WTC11 (cell line): ENCODE data around the gene NEAT1. TPM values are rescaled to one million over a fixed set of nuclear protein-coding genes. Genes with fewer than 3 reads are reported as not detected.

Experiments
- ATAC-seq: fragments of 200-7000 bp; cut with Tn5 transposase; 2 replicates; pipeline ENCODE4 v1.10.0; 2021; ENCODE audit warnings: mild to moderate bottlenecking, moderate library complexity
- CTCF ChIA-PET: fragments of 300-600 bp; sonication (Branson Sonifier 250); formaldehyde crosslinking; loops from one replicate; lab custom pipeline; 2021; ENCODE audit warnings: antibody characterized with exemption; lab: Charles Lee
- POLR2A ChIA-PET: fragments of 350-600 bp; sonication (Branson Sonifier 250); formaldehyde crosslinking; loops from one replicate; lab custom pipeline; 2021; ENCODE audit warnings: antibody characterized with exemption; lab: Charles Lee
- DNase-seq: peaks from one replicate; pipeline ENCODE4 v3.0.0; 2021; ENCODE audit warnings: low spot score
- H3K27ac Mint-ChIP-seq: 2 replicates; pipeline ENCODE4 v1.8.0; 2021; ENCODE audit warnings: mixed read lengths
- H3K27me3 Mint-ChIP-seq: 2 replicates; pipeline ENCODE4 v1.8.0; 2021; ENCODE audit warnings: low read depth, mild to moderate bottlenecking, moderate library complexity, mixed read lengths
- H3K36me3 Mint-ChIP-seq: 2 replicates; pipeline ENCODE4 v1.8.0; 2021; ENCODE audit warnings: mixed read lengths
- H3K4me1 Mint-ChIP-seq: 2 replicates; pipeline ENCODE4 v1.8.0; 2022; ENCODE audit warnings: mixed read lengths
- H3K4me3 Mint-ChIP-seq: 2 replicates; pipeline ENCODE4 v1.8.0; 2021; ENCODE audit warnings: mild to moderate bottlenecking, moderate library complexity, mixed read lengths
- H3K9me3 Mint-ChIP-seq: 2 replicates; pipeline ENCODE4 v1.8.0; 2021; ENCODE audit warnings: mixed read lengths
- FOXP1 ChIP-seq: sonication (generic); formaldehyde crosslinking; IDR thresholded peaks from 2 replicates; pipeline ENCODE4 v1.8.0; 2022; ENCODE audit warnings: missing genetic modification reagents, mild to moderate bottlenecking, moderate library complexity, borderline replicate concordance
- IRF1 ChIP-seq: sonication (generic); formaldehyde crosslinking; IDR thresholded peaks from 2 replicates; pipeline ENCODE4 v1.8.0; 2023; ENCODE audit warnings: missing genetic modification reagents
- JAZF1 ChIP-seq: fragments of 250-450 bp; sonication (Bioruptor Pico); IDR thresholded peaks from 2 replicates; pipeline ENCODE4 v1.9.0; 2021; ENCODE audit warnings: moderate library complexity, mild to moderate bottlenecking, inconsistent platforms
- JUN ChIP-seq: sonication (generic); formaldehyde crosslinking; IDR thresholded peaks from 2 replicates; pipeline ENCODE4 v1.8.0; 2023; ENCODE audit warnings: mild to moderate bottlenecking, missing genetic modification reagents
- NFATC4 ChIP-seq: fragments of 250-450 bp; sonication (Bioruptor Pico); IDR thresholded peaks from 2 replicates; pipeline ENCODE4 v1.9.0; 2021; ENCODE audit warnings: mild to moderate bottlenecking
- PRDM15 ChIP-seq: sonication (generic); formaldehyde crosslinking; IDR thresholded peaks from 2 replicates; pipeline ENCODE4 v1.8.0; 2022; ENCODE audit warnings: missing genetic modification reagents
- PREB ChIP-seq: sonication (generic); formaldehyde crosslinking; IDR thresholded peaks from 2 replicates; pipeline ENCODE4 v1.8.1; 2022; ENCODE audit warnings: mild to moderate bottlenecking, missing genetic modification reagents, moderate library complexity, borderline replicate concordance
- PRRX2 ChIP-seq: fragments of 250-450 bp; sonication (Bioruptor Pico); IDR thresholded peaks from 2 replicates; pipeline ENCODE4 v1.8.0; 2021; ENCODE audit warnings: mild to moderate bottlenecking
- SOX15 ChIP-seq: fragments of 250-450 bp; sonication (Bioruptor Pico); IDR thresholded peaks from 2 replicates; pipeline ENCODE4 v1.9.0; 2021; ENCODE audit warnings: mild to moderate bottlenecking
- SP1 ChIP-seq: sonication (generic); formaldehyde crosslinking; conservative IDR thresholded peaks from 2 replicates; pipeline ENCODE4 v1.8.1; 2022; ENCODE audit warnings: missing genetic modification reagents
- USF1 ChIP-seq: sonication (generic); formaldehyde crosslinking; IDR thresholded peaks from 2 replicates; pipeline ENCODE4 v1.8.0; 2022; ENCODE audit warnings: mild to moderate bottlenecking, missing genetic modification reagents
- ZNF396 ChIP-seq: fragments of 250-450 bp; sonication (Bioruptor Pico); IDR thresholded peaks from 2 replicates; pipeline ENCODE4 v1.8.0; 2021; ENCODE audit warnings: mild to moderate bottlenecking, moderate library complexity, borderline replicate concordance
- ZNF416 ChIP-seq: fragments of 250-450 bp; sonication (Bioruptor Pico); IDR thresholded peaks from 2 replicates; pipeline ENCODE4 v1.9.0; 2021; ENCODE audit warnings: mild to moderate bottlenecking, inconsistent platforms
- ZNF532 ChIP-seq: fragments of 250-450 bp; sonication (Bioruptor Pico); IDR thresholded peaks from 2 replicates; pipeline ENCODE4 v1.9.0; 2021; ENCODE audit warnings: mild to moderate bottlenecking, borderline replicate concordance
- total RNA-seq: library from RNA; stranded (reverse); gene quantifications from 3 replicates; pipeline ENCODE4 v1.2.3, GENCODE V29; 2021
- TF ChIP-seq, protein P1 (sequence below): sonication (generic); formaldehyde crosslinking; IDR thresholded peaks from 2 replicates; pipeline ENCODE4 v1.8.1; 2023; ENCODE audit warnings: mild to moderate bottlenecking, missing genetic modification reagents
- TF ChIP-seq, protein P2 (sequence below): sonication (generic); formaldehyde crosslinking; IDR thresholded peaks from 2 replicates; pipeline ENCODE4 v1.8.1; 2022; ENCODE audit warnings: low read depth, mild to moderate bottlenecking, moderate library complexity, missing genetic modification reagents, borderline replicate concordance

Gene NEAT1
- total RNA-seq, 1 experiment from 2014 or later: 38.1 TPM

- H3K27me3 Mint-ChIP-seq: peaks cover 5% of the 10 kb centered on the region
- peaks cover 8% of the 10 kb centered on the region; the same call in 1 of the 2 replicates for H3K36me3 Mint-ChIP-seq
- DNase-seq: no peak
- peaks cover 12% of the 10 kb centered on the region for H3K4me1 Mint-ChIP-seq
- H3K27ac Mint-ChIP-seq: no peak overlapping the region
- no peak for ATAC-seq
- TF ChIP-seq, protein P1, sequence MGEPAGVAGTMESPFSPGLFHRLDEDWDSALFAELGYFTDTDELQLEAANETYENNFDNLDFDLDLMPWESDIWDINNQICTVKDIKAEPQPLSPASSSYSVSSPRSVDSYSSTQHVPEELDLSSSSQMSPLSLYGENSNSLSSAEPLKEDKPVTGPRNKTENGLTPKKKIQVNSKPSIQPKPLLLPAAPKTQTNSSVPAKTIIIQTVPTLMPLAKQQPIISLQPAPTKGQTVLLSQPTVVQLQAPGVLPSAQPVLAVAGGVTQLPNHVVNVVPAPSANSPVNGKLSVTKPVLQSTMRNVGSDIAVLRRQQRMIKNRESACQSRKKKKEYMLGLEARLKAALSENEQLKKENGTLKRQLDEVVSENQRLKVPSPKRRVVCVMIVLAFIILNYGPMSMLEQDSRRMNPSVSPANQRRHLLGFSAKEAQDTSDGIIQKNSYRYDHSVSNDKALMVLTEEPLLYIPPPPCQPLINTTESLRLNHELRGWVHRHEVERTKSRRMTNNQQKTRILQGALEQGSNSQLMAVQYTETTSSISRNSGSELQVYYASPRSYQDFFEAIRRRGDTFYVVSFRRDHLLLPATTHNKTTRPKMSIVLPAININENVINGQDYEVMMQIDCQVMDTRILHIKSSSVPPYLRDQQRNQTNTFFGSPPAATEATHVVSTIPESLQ: no peak
- TF ChIP-seq PRDM15 (CRISPR knock-in tag) (no peak), ZNF416 (no peak), ZNF532 (CRISPR knock-in tag) (no peak), FOXP1 (CRISPR knock-in tag) (no peak), SP1 (no peak), PRRX2 (CRISPR knock-in tag) (no peak), SOX15 (CRISPR knock-in tag) (no peak), NFATC4 (CRISPR knock-in tag) (no peak)
- CTCF ChIA-PET: interaction anchor here (0.8 to 2.5 kb wide), 6 partner anchors 8 to 33 kb away, joined by 3 to 7 read pairs (median 4); no protein-coding TSS in a partner anchor
- POLR2A ChIA-PET: interaction anchor here (0.8 to 0.9 kb wide), 2 partner anchors 54 kb away, joined by 3 read pairs; no protein-coding TSS in a partner anchor
- no peak overlapping the region for H3K4me3 Mint-ChIP-seq
- peaks cover 3% of the 10 kb centered on the region for H3K9me3 Mint-ChIP-seq
These were observed 23.2 kb downstream of the NEAT1 start for GRCh38 chr11:65445604-65446445.

GRCh38 chr11:65446446-65447277 lies 24.1 kb downstream of the NEAT1 start:
- peaks cover 7% of the 10 kb centered on the region for H3K4me1 Mint-ChIP-seq
- ChIA-PET CTCF (interaction anchor here (1.3 to 2.5 kb wide), 7 partner anchors 8 to 94 kb away, joined by 3 to 7 read pairs (median 5); no protein-coding TSS in a partner anchor), POLR2A (interaction anchor here (0.9 kb wide), 1 partner anchor 53 kb away, joined by 3 read pairs; no protein-coding TSS in a partner anchor)
- DNase-seq (no peak), ATAC-seq (no peak)
- peaks cover 7% of the 10 kb centered on the region for H3K27me3 Mint-ChIP-seq
- peaks cover 8% of the 10 kb centered on the region; the same call in 1 of the 2 replicates for H3K36me3 Mint-ChIP-seq
- H3K27ac Mint-ChIP-seq: no peak overlapping the region
- no peak overlapping the region for H3K4me3 Mint-ChIP-seq
- H3K9me3 Mint-ChIP-seq: peaks cover 3% of the 10 kb centered on the region
- TF ChIP-seq, protein P2, sequence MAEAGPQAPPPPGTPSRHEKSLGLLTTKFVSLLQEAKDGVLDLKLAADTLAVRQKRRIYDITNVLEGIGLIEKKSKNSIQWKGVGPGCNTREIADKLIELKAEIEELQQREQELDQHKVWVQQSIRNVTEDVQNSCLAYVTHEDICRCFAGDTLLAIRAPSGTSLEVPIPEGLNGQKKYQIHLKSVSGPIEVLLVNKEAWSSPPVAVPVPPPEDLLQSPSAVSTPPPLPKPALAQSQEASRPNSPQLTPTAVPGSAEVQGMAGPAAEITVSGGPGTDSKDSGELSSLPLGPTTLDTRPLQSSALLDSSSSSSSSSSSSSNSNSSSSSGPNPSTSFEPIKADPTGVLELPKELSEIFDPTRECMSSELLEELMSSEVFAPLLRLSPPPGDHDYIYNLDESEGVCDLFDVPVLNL (CRISPR knock-in tag): no peak
- TF ChIP-seq USF1 (CRISPR knock-in tag) (no peak), FOXP1 (CRISPR knock-in tag) (no peak), JAZF1 (CRISPR knock-in tag) (no peak), PREB (CRISPR knock-in tag) (no peak), NFATC4 (CRISPR knock-in tag) (no peak), JUN (no peak), ZNF396 (CRISPR knock-in tag) (no peak), IRF1 (no peak)
